Upper lobe of right lung (tissue), 1 donor: Measurements from ENCODE around the gene LIN7B. TPM values are rescaled to one million over a fixed set of nuclear protein-coding genes. Genes with fewer than 3 reads are reported as not detected.
"Not testable (repeated sequence)": the region's sequence is repeated elsewhere in the genome, so short reads cannot be mapped to it uniquely, and the experiment has no call there.

ENCODE experiments used
- ATAC-seq: fragments of 200-7000 bp; cut with Tn5 transposase; one replicate; pipeline ENCODE4 v1.9.1; 2020; ENCODE audit warnings: mild to moderate bottlenecking, moderate library complexity
- DNase-seq: peaks from one replicate; pipeline ENCODE4 v3.0.0-alpha.2; 2020
- H3K27ac ChIP-seq: fragments of 200-600 bp; one replicate; pipeline ENCODE4 v1.8.0; 2022
- H3K27me3 ChIP-seq: fragments of 200-600 bp; one replicate; pipeline ENCODE4 v1.8.0; 2022; ENCODE audit warnings: mild to moderate bottlenecking
- H3K36me3 ChIP-seq: fragments of 200-600 bp; one replicate; pipeline ENCODE4 v1.8.0; 2022
- H3K4me1 ChIP-seq: fragments of 200-600 bp; one replicate; pipeline ENCODE4 v1.8.0; 2022
- H3K4me3 ChIP-seq: fragments of 200-600 bp; one replicate; pipeline ENCODE4 v1.8.0; 2022; ENCODE audit warnings: mild to moderate bottlenecking
- H3K9me3 ChIP-seq: fragments of 200-600 bp; one replicate; pipeline ENCODE4 v1.8.0; 2022
- CTCF ChIP-seq: fragments of 200-600 bp; IDR thresholded peaks from one replicate; pipeline ENCODE4 v1.8.0; 2022; ENCODE audit warnings: antibody characterized with exemption
- intact Hi-C: fragments of 100-400 bp; cut with DNase I; formaldehyde crosslinking; loops from one replicate; pipeline ENCODE4 v1.11.0; 2022
- total RNA-seq: library from RNA; stranded (reverse); fragmentation: NEBNext Ultra II Directional; extraction: Animal tissue kit (Norgen Biotek cat#: 25700); gene quantifications from one replicate; pipeline ENCODE4 v1.2.1, GENCODE V29; 2021
- donor health status: DM: no; HTN: yes; CAD: no; lungs with severe emphysema.

LIN7B gene
- total RNA-seq, 1 donor from 2014 or later: 12.2 TPM

- H3K4me3 ChIP-seq: no peak overlapping the region
- no peaks in the 10 kb centered on the region for H3K9me3 ChIP-seq
- ATAC-seq (no peak), DNase-seq (no peak)
- H3K27ac ChIP-seq: no peak overlapping the region
- H3K4me1 ChIP-seq: no peaks in the 10 kb centered on the region
- H3K27me3 ChIP-seq: peaks cover 73% of the 10 kb centered on the region
- no peaks in the 10 kb centered on the region for H3K36me3 ChIP-seq
- TF ChIP-seq CTCF: no peak
- intact Hi-C loops: no loop called here
Measured at GRCh38 chr19:49070416-49070815, 43.8 kb upstream of the LIN7B start.

GRCh38 chr19:49071860-49072547 is 42.2 kb upstream of the LIN7B start:
- intact Hi-C loops: no loop called here

GRCh38 chr19:49073514-49074378 is 40.4 kb upstream of the LIN7B start:
- H3K4me3 ChIP-seq: no peak overlapping the region
- H3K9me3 ChIP-seq: no peaks in the 10 kb centered on the region
- TF ChIP-seq CTCF: no peak
- ATAC-seq (no peak), DNase-seq (no peak)
- H3K27me3 ChIP-seq: peaks cover 51% of the 10 kb centered on the region
- H3K4me1 ChIP-seq: no peaks in the 10 kb centered on the region
- no peaks in the 10 kb centered on the region for H3K36me3 ChIP-seq
- no peak overlapping the region for H3K27ac ChIP-seq
- intact Hi-C loops: no loop called here

More at GRCh38 chr19:49071860-49072547, 42.2 kb upstream of the LIN7B start:
- ATAC-seq: peak; percentile 44
- H3K4me1 ChIP-seq: no peaks in the 10 kb centered on the region
- no peak overlapping the region for H3K27ac ChIP-seq
- no peaks in the 10 kb centered on the region for H3K36me3 ChIP-seq
- no peaks in the 10 kb centered on the region for H3K9me3 ChIP-seq
- H3K4me3 ChIP-seq: no peak overlapping the region
- peak; percentile 71 for DNase-seq
- TF ChIP-seq CTCF: no peak
- peaks cover 64% of the 10 kb centered on the region for H3K27me3 ChIP-seq

- intact Hi-C loops, H3K4me3 ChIP-seq, ATAC-seq, H3K36me3 ChIP-seq, H3K4me1 ChIP-seq, H3K9me3 ChIP-seq, H3K27ac ChIP-seq: not testable (repeated sequence)
- peak; percentile 85 for DNase-seq
- H3K27me3 ChIP-seq: peaks cover 43% of the 10 kb centered on the region
- peak; percentile 67 for TF ChIP-seq CTCF
Measured at GRCh38 chr19:49074869-49075268, 39.3 kb upstream of the LIN7B start.

GRCh38 chr19:49080392-49080791 is 33.8 kb upstream of the LIN7B start:
- ATAC-seq (no peak), DNase-seq (no peak)
- Histone ChIP-seq H3K4me1 (peaks cover 6% of the 10 kb centered on the region), H3K27me3 (no peaks in the 10 kb centered on the region), H3K27ac (no peak overlapping the region), H3K36me3 (no peaks in the 10 kb centered on the region), H3K9me3 (no peaks in the 10 kb centered on the region), H3K4me3 (no peak overlapping the region)
- intact Hi-C loops: no loop called here
- TF ChIP-seq CTCF: no peak
